DLD1 (cell line): Measurements from ENCODE around the gene SND1.

Experiments
- in situ Hi-C: cut with HindIII; loops from 2 replicates; pipeline ENCODE4 v1.10.0; 2017; ENCODE audit warnings: low sequenced_read_pairs

SND1 gene

DNA sequence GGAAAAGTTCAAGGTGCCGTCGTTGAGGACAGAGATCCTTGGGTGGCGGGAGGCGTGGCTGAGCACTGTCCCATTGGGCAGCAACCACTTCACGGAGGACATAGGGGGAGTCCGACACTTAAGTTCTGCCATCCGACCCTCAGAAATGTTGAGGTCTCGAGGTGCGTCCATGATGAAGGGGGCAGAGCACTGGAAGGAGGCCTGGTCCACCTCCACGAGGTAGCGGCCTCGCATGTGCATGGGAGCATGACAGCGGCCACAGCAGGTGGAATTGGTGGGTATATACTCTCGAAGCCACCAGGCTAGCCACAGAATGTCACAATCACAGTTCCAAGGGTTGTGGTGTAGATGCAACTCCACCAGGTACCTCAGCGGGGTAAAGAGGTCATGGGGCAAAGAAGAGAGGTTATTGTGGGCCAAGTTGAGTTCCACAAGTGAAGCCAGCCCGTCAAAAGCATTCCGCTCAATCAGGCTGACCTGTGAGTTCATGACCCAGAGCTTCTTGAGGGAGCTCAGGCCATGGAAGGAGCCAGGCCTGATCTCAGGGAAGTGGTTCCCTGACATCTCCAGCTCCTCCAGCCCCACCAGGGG is 377.5 kb downstream of the SND1 start:
- in situ Hi-C loops = no loop called here

DNA sequence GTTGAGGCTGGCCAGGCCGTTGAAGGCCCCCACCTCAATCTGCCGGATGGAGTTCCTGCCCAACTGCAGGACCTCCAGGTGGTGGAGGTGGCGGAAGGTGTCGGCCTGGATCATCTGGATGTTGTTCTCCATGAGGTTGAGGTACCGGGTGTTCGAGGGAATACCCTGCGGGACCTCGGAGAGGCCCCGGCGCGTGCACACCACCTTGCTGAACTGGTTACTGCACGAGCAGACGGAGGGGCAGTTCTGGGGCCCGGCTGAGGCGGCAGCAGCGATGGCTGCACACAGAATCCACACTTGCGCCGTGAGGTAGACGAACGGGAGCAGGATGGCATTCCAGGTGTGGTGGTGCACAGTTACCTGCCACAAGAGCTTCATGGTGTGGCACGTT is 378.3 kb downstream of the SND1 start:
- in situ Hi-C loops = no loop called here

- in situ Hi-C loops = no loop called here
These were observed 378.9 kb downstream of the SND1 start, which contains the start of gene LRRC4 for GRCh38 chr7:128030654-128031611. LRRC4 (minus strand) TSS chr7:128031437; CDS start chr7:128030640, 797 bp downstream.

- in situ Hi-C loops = no loop called here
These were observed 380.1 kb downstream of the SND1 start for GRCh38 chr7:128031901-128032604.

DNA sequence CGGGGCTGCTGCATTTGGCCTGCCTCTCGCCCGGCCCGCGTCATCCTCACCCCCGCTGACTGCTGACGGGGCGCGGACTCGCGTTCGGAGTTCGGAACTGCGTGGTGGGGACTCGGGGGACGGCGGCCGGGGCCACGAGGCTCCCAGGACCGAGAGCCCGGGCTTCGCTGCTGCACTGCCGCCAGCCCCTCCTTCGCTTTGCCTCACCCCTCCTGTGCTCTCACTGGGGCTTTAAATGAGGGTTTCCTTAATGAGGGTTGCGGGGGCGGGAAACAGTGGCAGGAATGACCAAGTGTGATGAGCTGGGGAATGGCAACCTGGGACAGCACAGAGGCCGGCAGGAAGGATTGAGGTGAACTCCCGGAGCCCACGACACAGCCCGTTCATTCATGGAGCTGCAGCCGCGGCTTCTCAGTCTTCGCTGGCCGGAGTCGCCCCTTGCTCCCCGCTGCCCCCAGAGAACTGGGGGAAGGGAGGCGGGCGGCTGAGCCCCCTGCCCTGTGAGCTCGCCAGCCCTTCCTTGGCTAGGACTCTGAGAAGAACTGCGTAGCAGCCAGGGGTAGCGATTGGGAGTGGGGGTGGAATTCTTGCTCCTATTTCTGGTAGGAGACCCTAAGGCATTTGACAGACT is 380.7 kb downstream of the SND1 start:
- in situ Hi-C loops = no loop called here

- in situ Hi-C loops = no loop called here
These were observed 381.3 kb downstream of the SND1 start for GRCh38 chr7:128033246-128033645.

DNA sequence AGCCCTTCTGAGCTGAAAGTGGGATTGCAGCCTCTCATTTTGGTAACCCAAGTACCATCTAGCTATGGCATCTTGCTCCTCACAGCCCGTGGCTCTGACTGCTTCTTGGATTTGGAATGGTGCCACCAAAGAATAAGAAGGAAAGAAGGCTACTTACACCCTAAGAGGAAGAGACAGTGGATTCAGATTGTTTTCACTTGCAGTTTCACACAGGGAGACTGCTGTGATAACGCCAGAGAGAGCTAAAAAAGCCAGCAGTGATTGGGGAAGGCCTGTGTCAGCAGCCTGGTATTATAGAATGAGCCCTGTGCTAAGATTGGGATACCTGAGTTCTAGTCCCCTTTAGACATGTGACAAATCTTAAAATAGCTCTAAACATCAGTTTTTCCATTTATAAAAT is 382.8 kb downstream of the SND1 start:
- in situ Hi-C loops = no loop called here

GRCh38 chr7:128035712-128036111 is 383.7 kb downstream of the SND1 start:
- in situ Hi-C loops = no loop called here

GRCh38 chr7:128036226-128036940 is 384.4 kb downstream of the SND1 start:
- in situ Hi-C loops = no loop called here

GRCh38 chr7:128037081-128037480 is 385.1 kb downstream of the SND1 start:
- in situ Hi-C loops = no loop called here

GRCh38 chr7:128037880-128038619 is 386.1 kb downstream of the SND1 start:
- in situ Hi-C loops = no loop called here

- in situ Hi-C loops = no loop called here
These were observed 387.6 kb downstream of the SND1 start for GRCh38 chr7:128039544-128039953.

GRCh38 chr7:128040205-128040604 is 388.2 kb downstream of the SND1 start:
- in situ Hi-C loops = no loop called here

DNA sequence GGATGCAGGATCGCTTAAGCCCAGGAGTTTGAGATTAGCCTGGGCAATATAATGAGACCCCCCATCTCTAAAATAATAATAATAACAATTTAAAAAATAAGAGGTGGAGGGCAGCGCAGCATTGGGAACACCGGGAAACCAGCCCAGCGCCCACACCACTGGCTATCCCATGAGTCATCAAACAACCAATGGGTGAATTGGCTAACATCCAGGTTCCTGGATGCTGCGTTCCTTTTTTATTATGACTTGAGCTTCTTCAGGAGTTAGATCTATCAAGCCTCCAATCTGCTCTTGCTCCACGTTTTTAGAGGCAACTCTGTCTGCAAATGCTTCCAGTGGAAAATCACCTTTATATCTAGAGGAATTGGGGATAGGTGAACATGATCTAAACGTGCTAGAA is 389.2 kb downstream of the SND1 start:
- in situ Hi-C loops = no loop called here

DNA sequence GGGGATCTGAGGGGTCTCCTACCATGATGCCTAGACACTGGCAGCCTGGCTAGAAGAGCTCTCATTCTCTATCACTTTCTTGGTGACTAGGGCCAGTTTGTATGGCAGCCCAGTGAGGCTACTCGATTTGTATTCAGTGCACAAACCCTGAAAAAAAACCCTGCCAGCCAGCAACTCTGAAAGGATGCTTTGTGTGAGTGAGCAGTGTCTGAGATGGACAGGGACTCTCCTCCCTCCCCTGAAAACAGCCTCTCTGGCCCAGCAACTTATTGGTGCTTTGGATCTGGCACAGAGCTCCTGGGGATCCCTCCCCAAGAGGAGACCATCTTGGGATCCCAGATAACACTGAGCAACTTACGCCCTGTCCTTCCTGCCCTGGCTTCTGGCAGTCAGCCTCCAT is 390.0 kb downstream of the SND1 start:
- in situ Hi-C loops = no loop called here

DNA sequence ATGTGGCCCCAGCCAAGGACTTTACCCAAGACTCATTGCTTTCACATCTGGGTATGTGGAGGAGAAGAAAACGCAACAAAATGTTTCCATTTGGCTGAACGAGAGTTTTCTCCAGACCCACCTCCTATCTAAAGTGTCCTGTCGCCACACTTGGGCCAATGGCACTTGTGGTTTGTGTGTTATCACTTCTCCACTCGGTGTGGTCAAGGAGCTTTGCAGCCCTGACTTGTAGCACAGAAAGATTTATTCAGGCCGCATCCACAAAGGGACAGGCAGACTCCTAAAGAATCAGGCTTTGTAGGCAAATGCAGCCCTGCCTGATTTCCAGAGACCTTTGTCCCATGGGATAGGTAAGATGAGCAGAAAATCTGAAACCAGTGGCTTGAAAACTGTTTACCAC is 392.1 kb downstream of the SND1 start:
- in situ Hi-C loops = no loop called here

DNA sequence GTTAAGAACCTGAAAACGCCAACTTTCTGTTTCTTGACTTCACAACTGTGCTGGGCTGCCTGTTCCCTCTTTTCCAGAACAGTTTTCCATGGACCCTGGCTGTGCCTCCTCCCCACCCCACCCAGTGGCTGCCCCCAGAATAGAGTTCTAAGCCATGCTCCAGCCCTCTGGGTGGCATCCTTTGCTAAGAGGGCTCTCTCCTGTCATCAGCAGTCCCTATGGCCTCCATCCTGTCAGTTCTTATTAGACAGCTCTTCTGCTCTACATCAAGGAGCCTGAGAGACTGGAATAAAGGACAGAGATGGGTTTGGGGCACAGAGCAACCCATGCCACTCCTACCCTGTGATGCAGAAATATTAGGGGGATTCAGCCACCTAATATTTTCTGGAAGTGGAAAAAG is 393.2 kb downstream of the SND1 start:
- in situ Hi-C loops = no loop called here

DNA sequence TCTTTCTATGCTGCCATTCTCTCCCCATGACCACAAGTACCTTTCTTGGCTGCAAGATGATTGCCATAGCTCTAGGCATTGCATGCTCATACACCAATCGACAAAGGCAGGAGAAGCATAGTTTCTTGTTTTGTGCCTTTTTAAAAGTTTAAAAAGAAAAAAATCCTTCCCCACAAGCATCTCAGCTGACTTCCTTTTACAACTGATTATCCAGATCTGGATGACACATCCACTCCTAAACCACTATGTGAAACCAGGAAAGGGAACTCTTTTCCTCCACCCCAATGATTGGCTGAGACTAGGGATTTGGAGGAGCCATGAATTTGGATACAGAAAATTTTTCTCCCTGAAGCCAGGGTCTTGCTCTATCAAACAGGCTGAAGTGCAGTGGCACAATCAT is 393.8 kb downstream of the SND1 start:
- in situ Hi-C loops = no loop called here

GRCh38 chr7:128052404-128052803 is 400.4 kb downstream of the SND1 start:
- in situ Hi-C loops = no loop called here

DNA sequence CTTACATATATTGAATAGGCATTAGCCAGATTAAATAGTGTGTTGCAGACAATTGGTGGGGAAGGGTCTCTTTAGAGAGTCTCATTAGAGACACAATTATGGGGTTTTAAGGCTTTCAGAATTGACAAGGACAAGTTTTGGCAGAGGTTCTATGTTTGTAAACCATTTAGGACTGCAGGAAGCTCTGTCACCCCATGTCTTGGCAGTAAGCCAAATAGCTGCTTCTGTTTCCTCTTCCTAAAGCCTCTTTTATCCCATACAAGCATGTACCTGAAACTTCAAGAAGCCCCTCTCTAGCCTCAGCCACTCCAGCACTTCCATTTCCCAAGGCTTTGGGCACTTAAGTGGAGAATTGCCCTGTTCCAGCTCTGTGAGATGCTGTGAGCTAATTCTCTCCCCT is 401.0 kb downstream of the SND1 start:
- in situ Hi-C loops = no loop called here
